HG02798 (cell line): ENCODE results near the gene GEMIN5.
"Not testable (repeated sequence)": the region's sequence is repeated elsewhere in the genome, so short reads cannot be mapped to it uniquely, and the experiment has no call there.

Experiments
- ATAC-seq: cut with Tn5 transposase; IDR thresholded peaks from one replicate; pipeline ENCODE4 v1.9.1; 2021; ENCODE audit warnings: mild to moderate bottlenecking; ENCODE audit not compliant: unreplicated experiment, poor library complexity

GEMIN5 gene

GRCh38 chr5:154937718-154938466 lies at the start of gene GEMIN5:
Gene GEMIN5, minus strand, starts transcription at chr5:154938211. Its CDS starts 78 bp downstream, at chr5:154938133.
- ATAC-seq: peak; percentile 89

- no peak for ATAC-seq
Measured at GRCh38 chr5:154986151-154986550, 48.1 kb upstream of the GEMIN5 start.

DNA sequence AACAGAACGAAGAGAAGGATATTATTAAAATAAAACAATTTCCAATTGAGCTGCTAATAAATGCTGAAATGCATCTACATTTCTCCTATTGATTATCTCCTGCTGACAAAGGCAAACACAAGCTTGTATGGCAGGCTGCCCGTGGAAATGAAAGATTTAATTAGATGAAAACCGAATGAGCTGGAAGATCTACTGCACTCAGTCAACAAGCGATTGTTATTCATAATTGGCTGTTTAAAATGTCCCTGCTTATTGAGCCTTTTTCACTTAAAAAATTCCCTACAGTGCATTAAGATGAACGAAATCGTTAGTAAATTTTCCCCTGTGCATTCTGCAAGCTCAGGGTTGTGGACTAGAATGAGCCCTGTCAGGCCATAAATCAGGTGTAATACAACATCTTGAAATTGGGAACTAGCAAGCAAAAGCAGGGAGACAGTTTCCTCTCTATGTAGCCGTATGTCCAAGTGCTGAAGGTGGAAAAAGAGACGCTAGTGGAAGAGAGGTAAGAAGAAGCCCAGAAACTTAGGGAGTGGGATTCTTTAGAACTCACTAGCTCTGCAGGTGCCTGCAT lies 47.0 kb upstream of the GEMIN5 start:
- ATAC-seq: no peak

GRCh38 chr5:154978294-154978693 lies 40.3 kb upstream of the GEMIN5 start:
- not testable (repeated sequence) for ATAC-seq

GRCh38 chr5:154977409-154977808 lies 39.4 kb upstream of the GEMIN5 start:
- ATAC-seq: no peak

- not testable (repeated sequence) for ATAC-seq
Measured at GRCh38 chr5:154976082-154976481, 38.1 kb upstream of the GEMIN5 start.

DNA sequence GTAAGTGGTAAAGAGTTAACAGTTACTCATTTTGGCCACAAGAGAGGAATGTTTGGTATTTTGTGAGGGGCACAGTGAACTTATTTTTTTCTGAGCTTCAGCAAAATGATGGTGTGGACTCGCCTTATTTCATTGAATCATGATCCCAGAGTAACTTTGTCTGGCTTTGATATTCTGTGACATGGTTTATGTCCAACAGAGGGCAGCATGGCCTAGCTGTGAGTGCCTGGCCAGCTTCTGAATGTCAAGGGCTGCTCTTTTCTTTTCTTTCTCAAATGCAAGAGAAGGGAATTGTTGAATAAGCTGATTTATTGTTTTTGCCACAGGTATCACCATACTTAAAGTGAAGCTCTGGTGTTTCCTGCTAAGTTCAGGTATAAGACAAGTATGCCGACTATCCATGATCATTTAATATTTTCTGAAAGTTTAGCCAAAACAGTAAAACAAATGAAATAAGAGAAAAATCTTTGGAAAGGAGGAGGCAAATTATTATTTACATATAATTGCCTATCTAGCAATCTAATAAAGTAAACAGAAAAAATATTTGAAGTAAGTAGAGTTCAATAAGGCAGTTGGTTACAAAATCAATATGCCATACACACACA lies 34.6 kb upstream of the GEMIN5 start:
- ATAC-seq: no peak

DNA sequence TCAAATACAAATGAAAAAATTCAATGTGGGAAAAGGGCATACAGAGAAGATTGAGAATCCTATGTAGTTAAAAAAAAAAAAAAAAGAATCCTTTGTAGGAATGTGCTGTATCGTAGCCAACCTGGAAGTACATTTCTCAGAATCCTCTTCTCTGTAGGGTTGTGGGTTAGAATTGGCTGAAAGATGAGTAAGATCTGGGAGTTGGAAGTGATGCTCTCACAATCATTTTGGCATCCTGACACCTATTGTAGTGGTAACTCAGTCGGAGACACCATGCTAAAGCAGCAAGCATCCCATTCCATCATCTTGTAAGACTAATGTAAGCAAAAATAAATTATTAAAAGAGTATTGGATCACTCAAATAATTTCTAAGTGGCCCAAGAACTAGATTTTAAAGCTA lies 33.5 kb upstream of the GEMIN5 start:
- no peak for ATAC-seq

DNA sequence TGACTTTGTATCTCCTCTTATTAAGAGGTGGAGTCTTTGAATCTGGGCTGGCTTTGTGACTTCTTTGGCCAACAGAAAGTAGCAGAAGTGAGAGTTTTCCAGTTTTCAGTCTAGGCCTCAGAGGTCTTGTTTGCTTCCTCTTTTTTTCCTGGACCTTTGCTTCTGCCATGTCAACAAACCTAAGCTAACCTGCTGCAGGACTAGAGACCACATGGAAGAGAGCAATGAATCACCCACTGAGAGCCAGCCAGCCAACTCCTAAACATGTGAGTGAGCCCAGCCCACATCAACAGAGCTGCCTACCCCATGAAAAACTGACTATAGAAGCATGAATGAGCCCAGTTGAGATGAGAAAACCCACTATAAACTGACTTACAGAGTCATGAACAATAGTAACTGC lies 32.7 kb upstream of the GEMIN5 start:
- ATAC-seq: no peak

DNA sequence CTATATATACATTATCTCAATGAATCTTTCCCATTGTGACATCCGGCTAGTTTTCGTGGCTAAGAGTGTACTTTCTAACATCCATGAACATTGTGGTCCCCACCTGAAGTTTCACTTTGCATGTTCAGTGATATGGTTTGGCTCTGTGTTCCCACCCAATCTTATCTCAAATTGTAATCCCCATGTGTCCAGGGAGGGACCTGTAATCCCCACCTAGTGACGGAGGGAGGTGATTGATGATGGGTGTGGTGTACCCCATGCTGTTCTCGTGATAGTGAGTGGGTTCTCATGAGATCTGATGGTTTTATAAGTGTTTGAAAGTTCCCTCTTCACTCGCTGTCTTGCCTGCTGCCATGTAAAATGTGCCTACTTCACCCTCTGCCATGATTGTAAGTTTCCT lies 30.9 kb upstream of the GEMIN5 start:
- ATAC-seq: no peak

- no peak for ATAC-seq
Measured at GRCh38 chr5:154967421-154968024, 29.5 kb upstream of the GEMIN5 start.

GRCh38 chr5:154966874-154967273 lies 28.9 kb upstream of the GEMIN5 start:
- ATAC-seq: no peak

DNA sequence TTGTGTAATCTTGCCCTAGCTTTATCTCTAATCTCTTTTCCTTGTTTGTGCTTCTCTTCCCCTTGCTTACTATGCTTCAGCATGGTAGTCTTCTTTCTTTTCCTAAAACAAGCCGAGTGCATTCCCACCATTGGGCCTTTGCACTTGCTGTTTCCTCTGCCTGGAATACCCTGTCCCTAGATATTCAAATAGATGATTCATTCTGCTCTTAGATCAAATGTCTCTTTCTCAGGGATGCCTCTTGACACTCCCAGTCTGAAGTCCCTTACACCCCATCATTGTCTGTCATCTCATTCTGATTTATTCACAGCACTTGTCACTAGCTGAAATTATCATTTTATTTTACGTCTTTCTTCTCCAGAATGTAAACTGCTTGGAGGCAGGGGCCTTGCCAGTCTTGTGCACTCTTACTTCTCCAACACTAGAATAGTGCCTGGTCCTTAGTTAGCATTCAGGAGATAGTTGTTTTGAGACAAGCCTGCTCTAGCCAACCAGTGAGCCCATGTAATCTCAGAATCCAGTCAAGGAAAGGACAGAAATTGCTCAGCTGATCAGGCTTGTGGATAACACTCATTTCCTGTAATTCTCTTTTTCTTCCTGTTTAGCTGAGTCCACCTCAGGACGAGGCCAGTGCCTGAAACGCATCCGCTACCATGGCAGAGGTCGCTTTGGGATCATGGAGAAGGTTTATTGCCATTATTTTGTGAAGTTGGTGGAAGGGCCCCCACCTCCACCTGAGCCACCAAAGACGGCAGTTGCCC lies 28.2 kb upstream of the GEMIN5 start:
- ATAC-seq: no peak

DNA sequence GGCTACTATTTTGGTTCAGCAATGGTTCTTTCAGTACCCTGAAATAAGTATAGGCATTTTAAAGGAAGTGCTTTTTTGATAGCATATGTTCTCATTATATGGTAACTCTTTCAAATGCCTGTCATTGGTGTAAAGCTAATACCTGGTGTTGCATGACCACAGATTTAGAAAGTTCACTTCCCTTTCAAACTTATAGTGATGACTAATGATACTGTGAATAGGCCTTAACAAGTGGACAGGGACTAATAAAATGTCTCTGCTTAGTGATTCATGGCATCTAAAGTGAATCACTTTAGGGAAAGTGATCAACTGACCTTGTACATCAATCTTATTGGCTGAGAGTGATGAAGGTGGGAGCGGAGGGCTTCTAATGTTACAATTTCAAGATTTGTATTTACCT lies 24.5 kb upstream of the GEMIN5 start:
- ATAC-seq: peak; percentile 81

DNA sequence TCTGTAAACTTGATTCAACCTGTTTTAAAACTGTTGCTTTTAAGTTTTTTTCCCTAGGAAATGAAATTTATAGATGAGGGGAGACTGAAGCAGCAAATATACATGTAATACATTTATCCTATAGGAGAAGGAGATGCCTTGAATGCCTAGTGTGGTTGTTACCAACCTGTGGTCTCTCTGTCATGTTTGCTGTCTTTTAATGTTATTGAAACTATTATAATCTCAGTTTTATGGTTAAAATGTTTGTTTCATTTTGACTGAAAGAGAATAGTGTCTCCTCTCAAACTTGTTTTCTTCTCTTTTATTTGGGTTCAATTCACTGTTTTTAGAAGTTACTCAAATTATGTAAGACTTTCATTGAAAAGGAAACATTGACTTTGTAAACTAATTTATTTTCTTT lies 18.7 kb upstream of the GEMIN5 start:
- no peak for ATAC-seq

GRCh38 chr5:154949781-154950180 lies 11.8 kb upstream of the GEMIN5 start:
- no peak for ATAC-seq

DNA sequence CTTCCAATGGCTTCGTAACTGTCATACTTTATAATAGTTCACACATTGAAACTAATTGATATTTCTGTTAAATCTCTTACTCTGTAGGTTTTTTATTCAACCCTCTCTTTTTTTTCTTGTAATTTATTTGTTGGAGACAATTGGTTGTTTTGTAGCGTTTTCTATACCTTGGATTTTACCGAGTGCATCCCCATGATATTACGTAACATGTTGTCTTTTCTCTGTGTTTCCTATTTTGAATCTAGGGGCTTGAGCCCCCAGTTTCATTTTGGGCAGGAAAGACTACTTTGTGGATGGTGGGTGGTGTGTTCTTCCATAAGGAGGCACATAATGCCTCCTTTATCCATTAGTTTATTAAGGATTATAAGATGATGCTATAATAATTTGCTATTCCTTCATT lies 10.3 kb upstream of the GEMIN5 start:
- ATAC-seq: no peak

DNA sequence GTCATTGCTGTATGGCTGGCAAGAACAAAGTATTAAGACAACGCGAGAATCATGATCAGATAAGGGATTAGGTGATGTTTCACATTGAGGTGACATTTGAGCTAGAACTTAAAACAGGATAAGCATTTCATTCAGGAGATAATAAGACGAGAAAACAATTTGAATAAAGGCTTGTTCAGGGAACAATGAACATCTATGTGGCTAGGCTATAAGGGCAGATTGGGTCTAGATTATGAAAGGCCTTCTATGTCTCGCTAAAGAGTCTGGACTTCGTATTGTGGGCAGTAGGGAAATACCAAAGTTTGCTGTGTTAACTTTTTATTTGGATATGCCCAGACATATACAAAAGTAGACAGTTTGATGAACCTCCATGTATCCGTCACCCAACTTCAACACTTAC lies 9.8 kb upstream of the GEMIN5 start:
- no peak for ATAC-seq

DNA sequence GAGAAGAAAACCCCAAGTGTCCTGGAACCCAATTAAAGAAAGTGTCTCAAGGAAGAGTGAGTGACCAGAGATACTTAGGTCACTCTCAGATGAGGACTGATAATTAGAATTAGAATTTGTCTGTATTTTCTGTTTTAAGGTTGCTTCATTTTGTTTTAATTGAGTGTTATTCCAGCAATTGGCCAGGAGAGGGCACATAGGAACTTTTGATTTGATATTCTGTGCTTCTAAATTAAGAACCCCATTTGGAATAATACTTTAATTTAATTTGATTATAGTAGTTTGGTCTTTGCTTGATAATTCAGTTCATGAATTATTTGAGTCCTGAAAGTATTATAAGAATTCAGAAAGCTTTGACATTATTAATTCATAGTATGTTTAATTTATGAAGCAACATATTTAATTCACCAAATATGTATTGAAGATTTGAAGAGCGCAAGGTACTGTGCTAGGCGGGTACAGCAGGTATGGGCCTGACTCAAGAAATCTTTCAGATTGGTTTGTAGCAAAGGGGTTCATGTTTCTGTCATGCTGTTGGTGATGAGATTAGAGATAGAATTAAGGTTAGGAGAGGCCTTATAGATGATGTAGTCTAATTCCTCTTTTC lies 7.8 kb upstream of the GEMIN5 start:
- no peak for ATAC-seq

GRCh38 chr5:154944716-154945115 lies 6.7 kb upstream of the GEMIN5 start:
- ATAC-seq: no peak
